Middle frontal gyrus (tissue), 1 donor: ENCODE measurements around the gene NRM.
"Not testable (repeated sequence)": the region's sequence is repeated elsewhere in the genome, so short reads cannot be mapped to it uniquely, and the experiment has no call there.

Experiments
- DNase-seq: peaks from one replicate; pipeline ENCODE4 v3.0.0-alpha.2; 2015; ENCODE audit warnings: low spot score; ENCODE audit errors: extremely low spot score

Gene NRM, protein sequence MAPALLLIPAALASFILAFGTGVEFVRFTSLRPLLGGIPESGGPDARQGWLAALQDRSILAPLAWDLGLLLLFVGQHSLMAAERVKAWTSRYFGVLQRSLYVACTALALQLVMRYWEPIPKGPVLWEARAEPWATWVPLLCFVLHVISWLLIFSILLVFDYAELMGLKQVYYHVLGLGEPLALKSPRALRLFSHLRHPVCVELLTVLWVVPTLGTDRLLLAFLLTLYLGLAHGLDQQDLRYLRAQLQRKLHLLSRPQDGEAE

DNA sequence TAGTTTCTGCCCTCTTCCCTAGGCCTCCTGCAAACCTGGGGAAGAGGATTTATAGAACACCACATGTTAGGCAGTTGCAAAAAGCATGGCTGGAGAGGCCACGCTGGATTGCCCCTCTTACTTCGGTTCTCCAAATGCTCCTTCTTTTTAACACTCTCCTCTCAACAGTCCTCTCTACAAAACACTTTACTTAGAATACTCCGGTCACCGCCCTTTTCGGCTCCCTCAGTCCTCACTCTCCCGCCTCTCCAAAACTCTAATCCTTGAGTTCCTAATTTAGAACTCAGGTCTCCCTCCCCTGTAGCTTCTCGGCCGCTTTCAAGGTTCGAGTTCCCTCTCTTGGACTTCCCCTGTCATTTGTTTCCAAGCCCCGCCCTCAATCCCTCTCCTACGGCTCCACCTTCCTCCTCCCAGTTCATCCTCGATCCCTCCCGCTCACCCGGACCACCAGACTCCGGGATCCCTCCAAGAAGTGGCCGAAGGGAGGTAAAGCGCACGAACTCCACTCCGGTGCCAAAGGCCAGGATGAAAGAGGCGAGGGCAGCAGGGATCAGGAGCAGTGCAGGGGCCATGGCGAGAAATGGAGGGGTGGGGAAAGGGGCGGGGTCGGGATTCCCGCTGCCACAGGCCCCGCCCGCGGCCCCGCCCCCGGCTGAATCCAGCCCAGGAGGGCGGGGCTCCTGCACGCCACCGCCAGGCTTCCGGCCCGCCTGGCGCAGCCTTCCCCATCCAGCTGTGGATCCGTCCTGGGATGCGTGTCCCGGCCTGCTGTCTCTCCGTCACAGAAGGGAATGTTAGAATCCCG lies at the start of gene NRM:
Gene NRM, minus strand, starts transcription at position 582 of the 805 bp plus-strand sequence. Its CDS starts 10 bp downstream, at position 572.
- DNase-seq: peak; percentile 66

DNA sequence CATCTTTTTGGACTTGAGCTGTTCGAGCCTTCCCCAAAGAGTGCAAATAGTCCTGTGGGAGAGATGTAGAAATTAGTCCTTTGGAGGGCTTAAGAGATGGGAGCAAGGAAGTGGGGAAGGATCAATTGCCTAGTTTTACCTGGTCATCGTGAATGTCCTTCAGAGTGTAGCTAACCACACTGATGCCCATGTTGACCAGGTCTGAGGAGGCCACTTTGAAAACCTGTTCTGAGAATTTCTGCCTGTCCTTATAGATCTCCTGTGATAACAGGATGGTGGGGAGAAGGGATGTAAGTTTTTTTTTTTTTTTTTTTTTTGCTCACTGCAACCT lies 49.7 kb upstream of the NRM start:
- DNase-seq: no peak

DNA sequence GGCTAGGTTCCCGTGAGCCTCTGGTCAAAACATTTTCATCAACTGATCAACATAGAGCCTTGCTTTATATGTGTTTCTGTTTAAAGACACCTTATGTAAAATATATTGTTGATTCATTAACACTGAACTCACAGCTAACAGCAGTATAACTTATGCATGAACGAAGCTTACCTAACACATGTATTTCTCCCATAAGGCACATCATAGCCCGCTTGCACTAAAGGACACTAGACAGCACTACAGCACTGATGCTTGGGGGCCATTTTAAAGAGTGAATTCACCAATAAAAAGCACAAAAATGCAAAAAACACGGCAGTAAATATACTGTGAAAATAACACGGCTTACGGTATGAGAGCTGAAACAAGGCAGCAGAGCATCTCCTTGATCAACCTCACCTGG lies 47.7 kb upstream of the NRM start:
- no peak for DNase-seq

DNA sequence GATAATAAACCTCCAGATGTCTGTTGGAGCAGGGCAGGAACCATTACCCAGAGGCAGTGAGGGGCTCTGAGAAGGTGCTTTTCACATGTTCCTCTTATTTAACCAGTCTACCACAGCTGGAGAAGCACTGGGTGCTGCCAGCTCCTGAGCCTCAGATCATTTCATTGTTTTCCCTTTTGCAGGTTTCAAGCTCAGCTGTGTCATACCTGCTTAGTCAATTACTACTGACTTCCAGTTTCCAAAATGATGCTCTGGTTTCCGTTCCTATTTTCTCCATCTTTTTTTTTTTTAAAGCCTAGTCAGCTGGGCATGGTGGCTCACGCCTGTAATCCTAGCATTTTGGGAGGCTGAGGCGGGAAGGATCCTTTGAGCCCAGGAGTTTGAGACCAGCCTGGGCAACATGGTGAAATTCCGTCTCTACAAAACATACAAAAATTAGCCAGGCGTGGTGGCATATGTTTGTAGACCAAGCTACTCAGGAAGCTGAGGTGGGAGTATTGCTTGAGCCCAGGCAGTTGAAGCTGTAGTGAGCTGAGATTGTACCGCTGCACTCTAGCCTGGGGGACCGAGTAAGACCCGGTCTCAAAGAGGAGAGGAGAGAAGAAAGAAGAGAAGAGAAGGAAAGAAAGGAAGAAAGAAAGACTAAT lies 45.0 kb upstream of the NRM start:
- no peak for DNase-seq

DNA sequence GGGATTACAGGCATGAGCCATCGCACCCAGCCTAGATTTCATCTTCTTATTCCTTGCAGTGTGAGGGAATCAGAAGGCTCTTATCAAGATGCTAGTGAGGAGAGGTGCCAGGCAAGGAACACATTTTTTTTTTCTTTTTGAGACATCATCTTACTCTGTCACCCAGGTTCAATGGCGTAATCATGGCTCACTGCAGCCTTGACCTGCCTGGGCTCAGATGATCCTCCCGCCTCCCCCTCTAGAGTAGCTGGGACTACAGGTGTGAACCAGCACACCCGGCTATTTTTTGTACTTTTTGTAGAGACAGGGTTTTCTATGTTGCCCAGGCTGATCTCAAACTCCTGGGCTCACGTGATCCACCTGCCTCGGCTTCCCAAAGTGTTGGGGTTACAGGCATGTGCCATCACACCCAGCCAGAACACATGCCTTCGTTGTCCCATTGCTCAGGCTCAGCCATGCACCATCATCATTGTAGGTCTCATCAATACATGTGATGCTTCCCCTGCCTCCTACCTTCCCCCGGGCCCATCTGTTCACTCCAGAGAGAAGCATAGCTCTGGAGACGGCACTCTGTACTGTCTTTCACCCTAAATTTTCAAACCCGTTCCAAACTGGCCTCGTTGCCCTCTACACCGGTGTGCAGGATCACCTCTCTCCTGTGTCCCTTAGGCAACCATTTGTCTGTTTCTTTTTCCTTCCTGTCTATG lies 41.6 kb upstream of the NRM start:
- no peak for DNase-seq

DNA sequence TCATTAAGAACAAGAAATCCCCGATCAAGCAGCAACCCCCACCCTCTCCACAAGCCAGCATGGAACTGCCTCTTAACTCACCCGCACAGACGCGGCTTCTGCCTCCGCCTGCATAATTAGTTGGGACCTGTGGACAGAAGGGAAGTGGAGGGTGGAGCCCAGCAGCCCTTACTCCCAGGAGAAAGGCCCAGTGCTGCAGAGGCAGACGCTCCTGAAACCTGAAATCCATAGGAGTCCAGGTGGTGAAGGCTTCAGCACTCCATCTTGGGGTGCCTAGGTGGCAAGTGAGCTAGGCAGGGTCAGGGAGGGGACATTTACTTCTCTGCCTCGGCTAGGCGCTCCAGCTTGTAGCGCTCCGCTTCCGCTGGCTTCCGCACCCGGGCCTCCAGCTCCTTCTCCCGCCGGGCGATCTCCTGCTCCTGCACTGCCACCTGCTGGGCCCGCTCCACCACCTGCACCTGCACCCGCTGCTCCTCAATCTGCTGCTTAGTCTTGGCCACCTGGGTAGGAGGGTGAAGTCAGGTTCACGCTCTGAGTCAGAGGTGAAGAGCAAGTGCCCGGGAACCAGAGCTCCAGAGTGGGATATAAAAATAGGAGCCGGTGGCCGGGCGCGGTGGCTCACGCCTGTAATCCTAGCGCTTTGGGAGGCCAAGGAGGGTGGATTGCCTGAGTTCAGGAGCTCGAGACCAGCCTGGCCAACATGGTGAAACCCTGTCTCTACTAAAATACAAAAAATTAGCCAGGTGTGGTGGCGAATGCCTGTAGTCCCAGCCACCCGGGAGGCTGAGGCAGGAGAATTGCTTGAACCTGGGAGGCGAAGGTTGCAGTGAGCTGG lies 40.0 kb upstream of the NRM start:
- DNase-seq: no peak

DNA sequence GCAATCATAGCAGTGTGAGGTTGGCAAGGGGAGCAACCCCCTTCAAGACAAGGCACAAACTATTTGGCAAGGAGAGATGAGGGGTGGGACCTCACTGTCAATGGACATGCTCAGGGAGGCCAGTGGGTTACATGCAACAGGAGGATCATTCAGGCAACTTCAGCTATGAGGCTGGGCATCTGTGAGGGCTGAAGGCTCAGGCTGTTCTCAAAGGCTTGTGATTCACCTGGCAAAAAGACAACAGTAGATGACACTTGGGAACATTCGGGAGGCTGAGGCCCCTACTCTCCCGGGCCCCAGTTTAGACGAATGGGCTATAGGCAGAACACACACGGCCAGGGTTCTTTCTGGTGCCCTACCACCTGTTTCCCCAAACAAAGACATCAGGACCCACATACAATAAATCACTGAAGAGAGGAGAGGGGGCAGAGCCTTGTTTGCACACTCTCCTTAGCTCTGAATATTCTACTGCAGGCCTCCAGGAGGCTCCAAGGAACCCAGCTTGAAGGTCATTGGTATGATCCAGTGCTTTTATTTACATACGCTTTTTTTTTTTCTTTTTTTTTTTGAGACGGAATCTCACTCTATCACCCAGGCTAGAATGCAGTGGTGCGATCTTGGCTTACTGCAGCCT lies 37.3 kb upstream of the NRM start:
- no peak for DNase-seq

DNA sequence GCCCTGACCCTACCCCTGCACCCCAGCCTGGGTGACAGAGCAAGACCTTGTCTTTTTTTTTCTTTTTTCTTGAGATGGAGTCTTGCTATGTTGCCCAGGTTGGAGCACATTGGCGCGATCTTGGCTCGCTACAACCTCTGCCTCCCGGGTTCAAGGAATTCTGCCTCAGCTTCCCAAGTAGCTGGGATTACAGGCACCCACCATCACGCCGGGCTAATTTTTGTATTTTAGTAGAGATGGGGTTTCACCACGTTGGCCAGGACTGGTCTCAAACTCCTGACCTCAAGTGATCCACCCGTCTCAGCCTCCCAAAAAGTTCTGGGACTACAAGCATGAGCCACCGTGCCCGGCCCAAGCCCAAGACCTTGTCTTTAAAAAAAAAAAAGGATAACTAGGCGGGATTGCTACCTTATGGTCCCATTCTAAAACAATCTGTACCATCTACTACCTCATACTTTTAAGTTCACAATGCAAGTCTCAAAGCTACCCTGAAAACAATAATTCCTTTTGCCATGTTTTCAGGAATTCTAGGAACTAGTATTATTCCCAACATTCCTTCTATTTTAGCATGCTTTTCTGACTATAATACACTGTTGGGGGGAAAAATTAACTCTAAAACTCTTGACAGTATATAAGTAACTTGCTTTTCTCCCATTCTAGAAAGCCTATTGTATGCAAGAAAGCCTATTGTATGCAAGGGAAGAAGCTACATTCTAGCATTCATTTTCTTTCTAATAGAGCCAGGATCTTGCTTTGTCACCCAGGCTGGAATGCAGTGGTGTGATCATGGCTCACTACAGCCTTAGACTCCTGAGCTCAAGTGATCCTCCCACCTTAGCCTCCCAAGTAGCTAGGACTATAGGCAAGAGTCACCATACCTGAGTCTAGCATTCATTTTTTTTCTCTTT lies 36.0 kb upstream of the NRM start:
- DNase-seq: no peak

DNA sequence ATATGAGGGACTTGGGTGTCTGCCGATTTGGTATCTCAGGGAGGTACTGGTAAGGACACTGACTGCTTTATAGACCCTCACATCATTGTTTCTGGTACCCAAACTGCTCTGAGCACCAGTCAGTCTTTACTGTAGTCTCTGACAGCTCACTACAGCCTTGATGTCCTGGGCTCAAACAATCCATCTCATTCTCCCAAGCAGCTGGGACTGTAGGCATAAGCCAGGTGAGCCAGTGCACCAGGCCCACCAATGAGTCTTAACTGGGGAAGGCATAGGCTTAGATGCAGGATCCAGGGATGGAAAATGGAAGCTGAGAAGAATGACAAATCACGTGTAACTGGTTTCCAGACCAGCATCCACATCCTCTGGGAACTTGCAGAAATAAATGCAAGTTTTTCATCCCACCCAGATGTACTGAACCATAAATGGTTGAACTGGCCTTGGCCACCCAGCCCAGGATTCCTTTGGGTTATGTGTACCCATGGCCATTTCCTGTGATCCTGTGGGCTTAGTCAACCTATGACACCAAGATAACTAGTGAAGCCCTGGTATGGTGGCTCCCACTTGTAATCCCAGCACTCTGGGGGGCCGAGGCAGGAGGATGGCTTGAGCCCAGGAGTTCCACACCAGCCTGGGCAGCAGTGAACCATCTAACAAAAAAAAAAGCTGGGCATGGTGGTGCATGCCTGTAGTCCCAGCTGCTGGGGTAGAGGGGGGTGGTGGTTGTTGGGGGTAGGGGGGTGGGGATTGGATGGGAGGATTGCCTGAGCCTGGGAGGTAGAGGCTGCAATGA lies 35.1 kb upstream of the NRM start:
- no peak for DNase-seq

DNA sequence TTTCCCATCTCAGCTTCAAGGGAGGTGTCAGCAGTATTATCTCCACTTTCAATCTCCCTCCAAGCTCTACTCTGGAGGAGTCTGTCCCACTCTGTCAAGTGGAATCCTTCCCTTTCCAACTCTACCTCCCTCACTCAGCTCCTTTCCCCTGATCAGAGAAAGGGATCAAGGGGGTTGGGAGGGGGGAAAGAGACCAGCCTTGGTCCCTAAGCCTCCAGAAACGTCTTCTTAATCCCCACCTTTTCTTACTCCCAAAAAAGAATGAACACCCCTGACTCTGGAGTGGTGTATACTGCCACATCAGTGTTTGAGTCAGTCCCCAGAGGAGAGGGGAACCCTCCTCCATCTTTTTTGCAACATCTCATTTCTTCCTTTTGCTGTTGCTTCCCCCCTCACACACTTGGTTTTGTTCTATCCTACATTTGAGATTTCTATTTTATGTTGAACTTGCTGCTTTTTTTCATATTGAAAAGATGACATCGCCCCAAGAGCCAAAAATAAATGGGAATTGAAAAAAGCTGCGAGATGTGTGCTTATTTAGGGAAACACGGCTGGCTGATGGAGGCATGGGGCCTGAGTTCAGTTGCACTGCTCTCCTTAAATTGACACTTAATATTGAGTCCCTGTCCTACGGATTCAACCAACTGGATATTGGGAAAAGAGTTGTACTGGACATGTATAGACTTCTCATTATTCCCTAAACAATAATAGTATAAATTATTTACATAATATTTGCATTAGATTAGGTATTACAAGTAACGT lies 34.3 kb upstream of the NRM start:
- no peak for DNase-seq

DNA sequence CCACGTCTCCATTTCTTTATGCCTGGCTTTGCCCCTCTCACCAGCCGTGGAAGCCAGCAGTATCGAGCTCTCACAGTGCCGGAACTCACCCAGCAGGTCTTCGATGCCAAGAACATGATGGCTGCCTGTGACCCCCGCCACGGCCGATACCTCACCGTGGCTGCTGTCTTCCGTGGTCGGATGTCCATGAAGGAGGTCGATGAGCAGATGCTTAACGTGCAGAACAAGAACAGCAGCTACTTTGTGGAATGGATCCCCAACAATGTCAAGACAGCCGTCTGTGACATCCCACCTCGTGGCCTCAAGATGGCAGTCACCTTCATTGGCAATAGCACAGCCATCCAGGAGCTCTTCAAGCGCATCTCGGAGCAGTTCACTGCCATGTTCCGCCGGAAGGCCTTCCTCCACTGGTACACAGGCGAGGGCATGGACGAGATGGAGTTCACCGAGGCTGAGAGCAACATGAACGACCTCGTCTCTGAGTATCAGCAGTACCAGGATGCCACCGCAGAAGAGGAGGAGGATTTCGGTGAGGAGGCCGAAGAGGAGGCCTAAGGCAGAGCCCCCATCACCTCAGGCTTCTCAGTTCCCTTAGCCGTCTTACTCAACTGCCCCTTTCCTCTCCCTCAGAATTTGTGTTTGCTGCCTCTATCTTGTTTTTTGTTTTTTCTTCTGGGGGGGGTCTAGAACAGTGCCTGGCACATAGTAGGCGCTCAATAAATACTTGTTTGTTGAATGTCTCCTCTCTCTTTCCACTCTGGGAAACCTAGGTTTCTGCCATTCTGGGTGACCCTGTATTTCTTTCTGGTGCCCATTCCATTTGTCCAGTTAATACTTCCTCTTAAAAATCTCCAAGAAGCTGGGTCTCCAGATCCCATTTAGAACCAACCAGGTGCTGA lies 33.3 kb upstream of the NRM start:
- not testable (repeated sequence) for DNase-seq

DNA sequence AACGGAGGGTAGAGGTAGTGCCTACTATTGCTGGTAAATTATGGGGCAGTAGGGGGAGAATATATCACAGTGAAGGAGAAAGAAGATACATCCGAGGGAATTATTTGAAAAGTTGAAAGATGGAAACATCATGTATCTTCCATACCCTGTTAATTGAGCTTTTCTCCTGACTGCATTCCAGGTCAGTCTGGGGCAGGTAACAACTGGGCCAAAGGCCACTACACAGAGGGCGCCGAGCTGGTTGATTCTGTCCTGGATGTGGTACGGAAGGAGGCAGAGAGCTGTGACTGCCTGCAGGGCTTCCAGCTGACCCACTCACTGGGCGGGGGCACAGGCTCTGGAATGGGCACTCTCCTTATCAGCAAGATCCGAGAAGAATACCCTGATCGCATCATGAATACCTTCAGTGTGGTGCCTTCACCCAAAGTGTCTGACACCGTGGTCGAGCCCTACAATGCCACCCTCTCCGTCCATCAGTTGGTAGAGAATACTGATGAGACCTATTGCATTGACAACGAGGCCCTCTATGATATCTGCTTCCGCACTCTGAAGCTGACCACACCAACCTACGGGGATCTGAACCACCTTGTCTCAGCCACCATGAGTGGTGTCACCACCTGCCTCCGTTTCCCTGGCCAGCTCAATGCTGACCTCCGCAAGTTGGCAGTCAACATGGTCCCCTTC lies 32.5 kb upstream of the NRM start:
- DNase-seq: not testable (repeated sequence)

DNA sequence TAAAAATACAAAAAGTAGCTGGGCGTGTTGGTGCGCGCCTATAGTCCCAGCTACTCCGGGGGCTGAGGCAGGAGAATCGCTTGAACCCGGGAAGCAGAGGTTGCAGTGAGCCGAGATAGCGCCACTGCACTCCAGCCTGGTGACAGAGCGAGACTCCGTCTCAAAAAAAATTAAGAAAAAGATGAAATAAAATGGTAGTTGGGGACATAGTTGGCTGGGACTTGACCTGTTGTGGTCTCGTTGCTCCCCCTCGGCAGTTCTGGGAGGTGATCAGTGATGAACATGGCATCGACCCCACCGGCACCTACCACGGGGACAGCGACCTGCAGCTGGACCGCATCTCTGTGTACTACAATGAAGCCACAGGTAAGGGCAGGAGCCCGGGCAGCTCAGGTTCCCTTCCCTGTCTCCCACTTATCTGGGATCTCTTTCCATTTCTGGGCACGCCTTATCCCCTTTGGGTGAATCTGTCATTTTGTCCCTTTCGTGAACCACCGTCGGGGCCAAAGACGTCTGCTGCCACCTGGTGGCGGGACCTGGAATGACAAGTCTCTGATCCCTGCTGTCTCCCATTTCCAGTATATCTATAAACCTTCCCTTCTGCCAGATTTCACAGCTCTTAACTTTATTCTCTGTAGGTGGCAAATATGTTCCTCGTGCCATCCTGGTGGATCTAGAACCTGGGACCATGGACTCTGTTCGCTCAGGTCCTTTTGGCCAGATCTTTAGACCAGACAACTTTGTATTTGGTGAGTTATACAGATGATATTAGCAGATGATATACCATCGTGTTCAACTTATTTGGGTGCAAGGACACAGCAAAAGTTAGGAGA lies 31.7 kb upstream of the NRM start:
- peak; percentile 71 for DNase-seq

DNA sequence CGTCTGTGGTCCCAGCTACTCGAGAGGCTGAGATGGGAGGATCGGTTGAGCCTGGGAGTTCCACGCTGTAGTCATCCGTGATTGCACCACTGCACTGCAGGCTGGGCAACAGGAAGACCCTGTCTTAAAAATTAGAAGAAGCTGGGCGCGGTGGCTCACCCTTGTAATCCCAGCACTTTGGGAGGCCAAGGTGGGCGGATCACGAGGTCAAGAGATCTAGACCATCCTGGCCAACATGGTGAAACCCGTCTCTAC lies 31.2 kb upstream of the NRM start:
- not testable (repeated sequence) for DNase-seq

DNA sequence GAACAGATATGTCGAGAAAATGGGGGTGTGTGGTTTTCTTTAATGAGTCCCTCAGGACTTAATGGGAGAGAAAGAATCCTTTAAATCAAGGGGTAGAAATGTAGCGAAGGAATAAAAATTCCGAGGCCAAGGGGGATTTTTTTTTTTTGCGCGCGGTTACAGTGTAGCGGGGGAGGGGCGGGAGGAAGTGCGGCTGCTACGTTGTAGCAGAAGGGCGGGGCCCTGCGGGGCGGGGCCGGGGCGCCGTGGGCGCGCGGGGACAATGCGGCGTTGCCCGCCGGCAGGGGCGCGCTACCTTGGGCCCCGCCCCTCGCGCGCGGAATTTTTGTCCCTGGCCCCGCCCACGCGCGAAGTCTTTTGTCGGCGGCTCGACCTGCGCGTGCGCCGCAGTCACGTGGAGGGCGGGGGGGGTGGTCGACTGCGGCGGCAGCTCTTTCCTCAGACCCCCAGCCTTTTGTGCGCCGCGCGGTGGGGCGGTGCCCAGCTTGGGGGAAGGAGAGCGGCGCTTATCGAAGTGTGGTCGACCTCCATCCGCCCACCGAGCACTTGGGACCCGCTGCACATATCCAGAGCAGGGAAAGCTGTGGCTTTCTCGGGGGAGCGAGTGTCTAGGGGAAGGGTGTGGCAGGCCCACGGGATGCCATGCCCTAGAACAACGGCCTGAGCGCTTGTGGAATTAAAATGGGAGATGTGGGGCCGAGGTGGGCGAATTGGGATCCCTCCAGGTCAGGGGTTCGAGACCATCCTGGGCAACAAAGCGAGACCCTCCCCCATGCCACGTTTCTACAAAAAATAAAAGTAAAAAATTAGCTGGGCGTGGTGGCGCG lies 30.6 kb upstream of the NRM start:
- peak; percentile 86 for DNase-seq
